Activated naive CD4-positive, alpha-beta T cell treated with anti-CD3 and anti-CD28 coated beads, Interleukin-2, amount 10 ng/mL, durations not matched to agents 7 days and 5 days (primary cell): ENCODE results near the gene TLL2.
"Not testable (repeated sequence)": the region's sequence is repeated elsewhere in the genome, so short reads cannot be mapped to it uniquely, and the experiment has no call there.

Experiments used
- CTCF ChIA-PET: fragments of 350-600 bp; sonication (Branson Sonifier 250); formaldehyde crosslinking; loops from one replicate; lab custom pipeline; 2021; ENCODE audit warnings: antibody characterized with exemption; lab: Charles Lee
- DNase-seq: peaks from one replicate; pipeline ENCODE4 v3.0.0-alpha.2; 2020
- H3K27ac Mint-ChIP-seq: one replicate; pipeline ENCODE4 v1.8.0; 2021; ENCODE audit warnings: mild to moderate bottlenecking, moderate library complexity, mixed read lengths
- H3K27me3 Mint-ChIP-seq: one replicate; pipeline ENCODE4 v1.8.0; 2021; ENCODE audit warnings: mild to moderate bottlenecking, mixed read lengths
- H3K36me3 Mint-ChIP-seq: one replicate; pipeline ENCODE4 v1.8.0; 2021; ENCODE audit warnings: mixed read lengths
- H3K4me1 Mint-ChIP-seq: one replicate; pipeline ENCODE4 v1.8.0; 2021; ENCODE audit warnings: mixed read lengths
- H3K4me3 Mint-ChIP-seq: one replicate; pipeline ENCODE4 v1.8.0; 2021; ENCODE audit warnings: mild to moderate bottlenecking, moderate library complexity, mixed read lengths
- H3K9me3 Mint-ChIP-seq: one replicate; pipeline ENCODE4 v1.8.0; 2021; ENCODE audit warnings: mixed read lengths

The TLL2 gene

GRCh38 chr10:96513698-96514561 is at the start of gene TLL2:
TSS of gene TLL2 (minus strand) at chr10:96513926. CDS start at chr10:96513685, 241 bp downstream.
- peak within 1 kb of the TSS; percentile 65 for H3K4me3 Mint-ChIP-seq
- CTCF ChIA-PET = interaction anchor here (0.6 to 2.1 kb wide), 9 partner anchors 9 to 139 kb away, joined by 3 to 8 read pairs (median 4); no protein-coding TSS in a partner anchor

GRCh38 chr10:96560966-96561887 is 47.5 kb upstream of the TLL2 start:
- Mint-ChIP-seq H3K27me3 (no peaks in the 10 kb centered on the region), H3K36me3 (peaks cover 30% of the 10 kb centered on the region), H3K9me3 (no peaks in the 10 kb centered on the region), H3K4me3 (no peak overlapping the region), H3K4me1 (peaks cover 5% of the 10 kb centered on the region), H3K27ac (no peak overlapping the region)
- CTCF ChIA-PET = interaction anchor here (1.2 kb wide), 1 partner anchor 11 kb away, joined by 4 read pairs; no protein-coding TSS in a partner anchor
- DNase-seq = no peak

More at GRCh38 chr10:96513698-96514561, at the start of gene TLL2:
- DNase-seq = peak; percentile 72
- H3K36me3 Mint-ChIP-seq = no peaks in the 10 kb centered on the region
- H3K9me3 Mint-ChIP-seq = no peaks in the 10 kb centered on the region
- H3K27me3 Mint-ChIP-seq = peaks cover 76% of the 10 kb centered on the region
- peaks cover 16% of the 10 kb centered on the region for H3K4me1 Mint-ChIP-seq
- no peak within 1 kb of the TSS for H3K27ac Mint-ChIP-seq

- Mint-ChIP-seq H3K36me3 (peaks cover 30% of the 10 kb centered on the region), H3K9me3 (no peaks in the 10 kb centered on the region), H3K4me3 (no peak overlapping the region), H3K27me3 (no peaks in the 10 kb centered on the region), H3K27ac (no peak overlapping the region), H3K4me1 (no peaks in the 10 kb centered on the region)
- no peak for DNase-seq
- CTCF ChIA-PET = no interaction called here
Measured at GRCh38 chr10:96560489-96560888, 46.8 kb upstream of the TLL2 start.

GRCh38 chr10:96556003-96556402 is 42.3 kb upstream of the TLL2 start:
- peaks cover 22% of the 10 kb centered on the region for H3K36me3 Mint-ChIP-seq
- H3K4me1 Mint-ChIP-seq = no peaks in the 10 kb centered on the region
- no peak overlapping the region for H3K4me3 Mint-ChIP-seq
- H3K27me3 Mint-ChIP-seq = no peaks in the 10 kb centered on the region
- no peak overlapping the region for H3K27ac Mint-ChIP-seq
- CTCF ChIA-PET = interaction anchor here (1.4 to 2.2 kb wide), 2 partner anchors 42 to 181 kb away, joined by 4 to 8 read pairs; partner anchors contain the start of gene TLL2
- H3K9me3 Mint-ChIP-seq = no peaks in the 10 kb centered on the region
- DNase-seq = peak; percentile 24

GRCh38 chr10:96555330-96555729 is 41.6 kb upstream of the TLL2 start:
- DNase-seq = no peak
- CTCF ChIA-PET = interaction anchor here (1.4 kb wide), 1 partner anchor 41 kb away, joined by 4 read pairs; the partner anchor contains the start of gene TLL2
- Mint-ChIP-seq H3K27ac (no peak overlapping the region), H3K4me1 (no peaks in the 10 kb centered on the region), H3K9me3 (no peaks in the 10 kb centered on the region), H3K36me3 (peaks cover 18% of the 10 kb centered on the region), H3K27me3 (no peaks in the 10 kb centered on the region), H3K4me3 (no peak overlapping the region)

GRCh38 chr10:96548589-96548988 is 34.9 kb upstream of the TLL2 start:
- peaks cover 43% of the 10 kb centered on the region for H3K36me3 Mint-ChIP-seq
- no peak overlapping the region for H3K27ac Mint-ChIP-seq
- no peaks in the 10 kb centered on the region for H3K4me1 Mint-ChIP-seq
- no peaks in the 10 kb centered on the region for H3K9me3 Mint-ChIP-seq
- no peak overlapping the region for H3K4me3 Mint-ChIP-seq
- no peak for DNase-seq
- CTCF ChIA-PET = no interaction called here
- H3K27me3 Mint-ChIP-seq = no peaks in the 10 kb centered on the region

- CTCF ChIA-PET, H3K27me3 Mint-ChIP-seq, DNase-seq, H3K9me3 Mint-ChIP-seq, H3K4me3 Mint-ChIP-seq, H3K4me1 Mint-ChIP-seq, H3K27ac Mint-ChIP-seq: not testable (repeated sequence)
- peaks cover 50% of the 10 kb centered on the region for H3K36me3 Mint-ChIP-seq
Measured at GRCh38 chr10:96545558-96545957, 31.8 kb upstream of the TLL2 start.

- DNase-seq = no peak
- H3K4me3 Mint-ChIP-seq = no peak overlapping the region
- no peak overlapping the region for H3K27ac Mint-ChIP-seq
- CTCF ChIA-PET = no interaction called here
- no peaks in the 10 kb centered on the region for H3K27me3 Mint-ChIP-seq
- H3K4me1 Mint-ChIP-seq = no peaks in the 10 kb centered on the region
- H3K9me3 Mint-ChIP-seq = no peaks in the 10 kb centered on the region
- peaks cover 46% of the 10 kb centered on the region for H3K36me3 Mint-ChIP-seq
Measured at GRCh38 chr10:96541921-96542320, 28.2 kb upstream of the TLL2 start.

- Mint-ChIP-seq H3K27me3 (no peaks in the 10 kb centered on the region), H3K36me3 (peaks cover 31% of the 10 kb centered on the region), H3K9me3 (no peaks in the 10 kb centered on the region), H3K27ac (no peak overlapping the region), H3K4me1 (no peaks in the 10 kb centered on the region), H3K4me3 (no peak overlapping the region)
- no peak for DNase-seq
- CTCF ChIA-PET = interaction anchor here (0.6 kb wide), 1 partner anchor 49 kb away, joined by 3 read pairs; no protein-coding TSS in a partner anchor
Measured at GRCh38 chr10:96540240-96540639, 26.5 kb upstream of the TLL2 start.

GRCh38 chr10:96538683-96539082 is 25.0 kb upstream of the TLL2 start:
- Mint-ChIP-seq H3K4me3 (no peak overlapping the region), H3K9me3 (no peaks in the 10 kb centered on the region), H3K36me3 (peaks cover 29% of the 10 kb centered on the region), H3K4me1 (no peaks in the 10 kb centered on the region), H3K27ac (no peak overlapping the region), H3K27me3 (no peaks in the 10 kb centered on the region)
- CTCF ChIA-PET = no interaction called here
- DNase-seq = no peak

- no peaks in the 10 kb centered on the region for H3K27me3 Mint-ChIP-seq
- H3K4me3 Mint-ChIP-seq = no peak overlapping the region
- DNase-seq = no peak
- no peaks in the 10 kb centered on the region for H3K9me3 Mint-ChIP-seq
- CTCF ChIA-PET = interaction anchor here (0.6 to 1.1 kb wide), 2 partner anchors 8 to 23 kb away, joined by 3 read pairs; no protein-coding TSS in a partner anchor
- H3K36me3 Mint-ChIP-seq = peaks cover 23% of the 10 kb centered on the region
- H3K27ac Mint-ChIP-seq = no peak overlapping the region
- no peaks in the 10 kb centered on the region for H3K4me1 Mint-ChIP-seq
Measured at GRCh38 chr10:96536129-96536528, 22.4 kb upstream of the TLL2 start.

- H3K27ac Mint-ChIP-seq = no peak overlapping the region
- DNase-seq = no peak
- H3K4me1 Mint-ChIP-seq = no peaks in the 10 kb centered on the region
- CTCF ChIA-PET = interaction anchor here (2.1 kb wide), 1 partner anchor 22 kb away, joined by 7 read pairs; no protein-coding TSS in a partner anchor
- peaks cover 25% of the 10 kb centered on the region for H3K36me3 Mint-ChIP-seq
- H3K4me3 Mint-ChIP-seq = no peak overlapping the region
- no peaks in the 10 kb centered on the region for H3K27me3 Mint-ChIP-seq
- no peaks in the 10 kb centered on the region for H3K9me3 Mint-ChIP-seq
Measured at GRCh38 chr10:96532523-96532922, 18.8 kb upstream of the TLL2 start.

GRCh38 chr10:96529634-96530279 is 16.0 kb upstream of the TLL2 start:
- Mint-ChIP-seq H3K36me3 (peaks cover 38% of the 10 kb centered on the region), H3K27me3 (no peaks in the 10 kb centered on the region), H3K9me3 (no peaks in the 10 kb centered on the region), H3K4me1 (no peaks in the 10 kb centered on the region), H3K4me3 (no peak overlapping the region), H3K27ac (no peak overlapping the region)
- CTCF ChIA-PET = no interaction called here
- DNase-seq = no peak
